Measurements from ENCODE around the gene MYO5B.
A peak's percentile ranks its signal among the peaks of the same experiment; 100 is the strongest.
"Not testable (repeated sequence)": the region's sequence is repeated elsewhere in the genome, so short reads cannot be mapped to it uniquely, and the experiment has no call there.

The MYO5B gene

DNA sequence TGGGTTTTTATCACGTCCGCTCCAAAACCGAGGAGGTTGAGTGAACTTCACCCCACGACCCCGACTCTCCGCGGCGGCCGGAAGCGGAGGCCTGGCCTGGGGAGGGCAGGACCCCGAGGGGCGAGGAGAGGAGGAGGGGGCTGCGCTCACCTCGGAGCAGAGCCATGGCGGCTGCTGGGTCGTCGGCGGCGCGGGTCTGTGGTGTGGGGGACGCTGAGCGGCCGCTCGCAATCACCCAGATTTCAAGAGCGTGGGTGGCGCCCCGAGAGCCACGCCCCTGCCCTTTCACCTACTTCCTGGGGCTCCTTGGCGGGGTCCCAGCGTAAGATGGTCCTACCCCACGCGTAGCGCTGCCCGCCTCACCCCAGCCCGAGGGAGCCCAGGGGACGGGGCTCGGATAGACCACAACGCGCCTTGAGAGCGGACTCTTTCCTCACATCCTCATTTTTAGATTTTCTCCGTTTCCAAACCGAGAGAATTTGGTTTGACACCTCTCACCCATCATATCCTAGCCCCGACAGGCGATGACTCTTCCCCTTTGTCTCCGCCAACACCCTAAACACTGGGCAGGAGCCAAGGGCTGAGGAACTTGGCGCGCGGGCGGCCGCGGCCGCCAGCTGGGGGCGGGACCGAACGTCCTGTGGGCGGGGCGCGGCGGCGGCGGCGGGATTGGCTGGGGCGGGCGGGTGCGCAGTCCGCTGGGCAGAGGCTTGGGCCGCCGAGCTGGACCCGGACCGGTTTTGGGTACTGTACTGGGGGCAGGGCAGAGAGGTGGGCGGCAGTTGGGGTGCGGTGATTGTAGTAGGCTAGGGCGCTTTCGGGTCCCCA is 381.4 kb downstream of the MYO5B start, which contains the start of gene ACAA2:
Gene ACAA2 (minus strand): TSS at position 215 of the 828 bp plus-strand sequence. CDS start 49 bp downstream, at position 166.
- TF ChIP-seq, protein P1, sequence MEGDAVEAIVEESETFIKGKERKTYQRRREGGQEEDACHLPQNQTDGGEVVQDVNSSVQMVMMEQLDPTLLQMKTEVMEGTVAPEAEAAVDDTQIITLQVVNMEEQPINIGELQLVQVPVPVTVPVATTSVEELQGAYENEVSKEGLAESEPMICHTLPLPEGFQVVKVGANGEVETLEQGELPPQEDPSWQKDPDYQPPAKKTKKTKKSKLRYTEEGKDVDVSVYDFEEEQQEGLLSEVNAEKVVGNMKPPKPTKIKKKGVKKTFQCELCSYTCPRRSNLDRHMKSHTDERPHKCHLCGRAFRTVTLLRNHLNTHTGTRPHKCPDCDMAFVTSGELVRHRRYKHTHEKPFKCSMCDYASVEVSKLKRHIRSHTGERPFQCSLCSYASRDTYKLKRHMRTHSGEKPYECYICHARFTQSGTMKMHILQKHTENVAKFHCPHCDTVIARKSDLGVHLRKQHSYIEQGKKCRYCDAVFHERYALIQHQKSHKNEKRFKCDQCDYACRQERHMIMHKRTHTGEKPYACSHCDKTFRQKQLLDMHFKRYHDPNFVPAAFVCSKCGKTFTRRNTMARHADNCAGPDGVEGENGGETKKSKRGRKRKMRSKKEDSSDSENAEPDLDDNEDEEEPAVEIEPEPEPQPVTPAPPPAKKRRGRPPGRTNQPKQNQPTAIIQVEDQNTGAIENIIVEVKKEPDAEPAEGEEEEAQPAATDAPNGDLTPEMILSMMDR (IDR thresholded peaks at IDR 0.05; ENCODE audit: low read depth, low read length, missing control alignments), result no peak
- peak within 1 kb of the TSS; percentile 71 for H3K4me3 ChIP-seq (ENCODE audit: low read depth, low read length)
- peak; percentile 53 for DNase-seq (ENCODE audit: low read depth)

DNA sequence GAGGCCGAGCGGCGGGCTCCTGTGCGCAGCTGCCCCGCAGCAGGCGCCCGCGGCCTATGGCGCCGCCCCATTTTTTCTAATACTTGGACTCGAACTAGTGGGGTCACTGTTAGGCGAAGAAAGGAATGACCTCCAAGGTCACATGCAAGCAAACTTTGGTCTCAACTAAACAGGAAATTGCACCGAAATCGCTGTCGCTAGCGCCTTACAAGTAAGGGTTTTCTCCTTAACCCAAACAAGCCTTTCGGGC is 382.0 kb downstream of the MYO5B start:
- TF ChIP-seq, protein P1 (IDR thresholded peaks at IDR 0.05; ENCODE audit: low read depth, low read length, missing control alignments), result no peak
- DNase-seq (ENCODE audit: low read depth), result no peak

DNA sequence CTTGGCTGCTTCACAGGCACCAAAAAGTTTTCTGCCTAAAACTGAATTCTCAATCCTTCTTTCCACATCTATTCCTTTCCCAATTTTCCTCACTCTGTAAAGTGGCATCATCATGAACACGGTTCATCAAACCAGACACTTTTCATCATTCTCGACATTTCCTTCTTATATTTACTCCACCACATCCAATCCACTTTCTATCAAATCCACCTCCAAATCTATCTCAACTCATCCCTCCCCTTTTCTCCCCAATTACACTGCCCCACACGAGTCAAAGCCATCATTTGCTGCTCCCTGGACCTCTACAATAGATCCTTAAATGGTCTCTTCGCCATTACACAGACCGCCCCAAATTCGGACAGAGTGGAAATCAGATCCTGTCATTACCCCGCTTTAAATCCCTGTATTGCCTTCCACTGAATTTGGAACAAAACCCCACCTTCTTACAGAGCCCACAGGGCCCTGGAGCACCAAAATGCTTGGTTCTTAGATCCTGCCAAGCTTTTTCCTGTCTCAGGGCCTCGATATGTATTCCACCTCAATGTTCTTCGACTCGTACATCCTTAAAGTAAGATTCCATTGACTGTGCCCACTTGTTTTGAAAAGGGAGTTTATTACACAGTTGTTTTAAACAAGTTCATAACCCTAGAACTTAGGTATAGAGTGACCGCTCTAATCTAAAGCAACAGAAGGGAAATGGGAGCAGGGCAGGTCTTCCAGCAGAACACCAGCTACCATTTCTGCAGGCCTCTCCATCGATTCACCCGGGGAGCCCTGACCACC is 382.5 kb downstream of the MYO5B start:
- TF ChIP-seq, protein P1 (IDR thresholded peaks at IDR 0.05; ENCODE audit: low read depth, low read length, missing control alignments), result no peak
- peak overlapping the region; percentile 71 for H3K4me3 ChIP-seq (ENCODE audit: low read depth, low read length)
- no peak for DNase-seq (ENCODE audit: low read depth)

More for the DNA sequence above, 382.0 kb downstream of the MYO5B start:
- peak overlapping the region; percentile 71 for H3K4me3 ChIP-seq (ENCODE audit: low read depth, low read length)

- no peak overlapping the region for H3K4me3 ChIP-seq (ENCODE audit: low read depth, low read length)
- DNase-seq (ENCODE audit: low read depth), result no peak
- TF ChIP-seq, protein P1 (IDR thresholded peaks at IDR 0.05; ENCODE audit: low read depth, low read length, missing control alignments), result no peak
These were observed 383.6 kb downstream of the MYO5B start for GRCh38 chr18:49811151-49811938.

DNA sequence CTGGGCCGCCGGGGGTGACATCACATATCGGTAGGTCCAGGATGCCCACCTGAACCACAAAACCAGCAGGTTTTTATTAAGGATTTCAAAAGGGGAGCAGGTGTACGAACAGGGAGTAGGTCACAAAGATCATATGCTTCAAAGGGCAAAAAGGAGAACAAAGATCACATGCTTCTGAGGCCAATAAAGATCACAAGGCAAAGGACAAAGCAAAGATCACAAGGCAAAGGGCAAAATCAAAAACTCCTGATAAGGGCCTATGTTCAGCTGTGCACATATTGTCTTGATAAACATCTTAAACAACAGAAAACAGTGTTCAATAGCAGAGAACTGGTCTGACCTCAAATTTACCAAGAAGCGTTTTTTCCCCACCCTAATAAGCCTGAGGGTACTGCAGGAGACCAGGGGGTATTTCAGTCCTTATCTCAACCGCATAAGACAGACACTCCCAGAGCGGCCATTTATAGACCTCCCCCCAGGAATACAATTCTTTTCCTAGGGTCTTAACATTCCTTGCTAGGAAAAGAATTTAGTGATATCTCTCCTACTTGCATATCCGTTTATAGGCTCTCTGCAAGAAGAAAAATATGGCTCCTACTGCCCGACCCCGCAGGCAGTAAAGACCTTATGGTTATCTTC is 386.3 kb downstream of the MYO5B start:
- not testable (repeated sequence) for DNase-seq (ENCODE audit: low read depth); H3K4me3 ChIP-seq (ENCODE audit: low read depth, low read length)

- no peak for DNase-seq (ENCODE audit: low read depth)
- H3K4me3 ChIP-seq (ENCODE audit: low read depth, low read length), result no peak overlapping the region
- TF ChIP-seq, protein P1 (IDR thresholded peaks at IDR 0.05; ENCODE audit: low read depth, low read length, missing control alignments), result no peak
These were observed 390.9 kb downstream of the MYO5B start for GRCh38 chr18:49804096-49804495.

All from GM12864 (cell line).